ENCODE measurements around the gene HELQ. TPM values are rescaled to one million over a fixed set of nuclear protein-coding genes. Genes with fewer than 3 reads are reported as not detected.

Gene HELQ
- total and polyA plus RNA-seq, 2 of the 4 experiments (the other 2 are of a cell fraction), result 8.8 to 9.1 TPM

DNA sequence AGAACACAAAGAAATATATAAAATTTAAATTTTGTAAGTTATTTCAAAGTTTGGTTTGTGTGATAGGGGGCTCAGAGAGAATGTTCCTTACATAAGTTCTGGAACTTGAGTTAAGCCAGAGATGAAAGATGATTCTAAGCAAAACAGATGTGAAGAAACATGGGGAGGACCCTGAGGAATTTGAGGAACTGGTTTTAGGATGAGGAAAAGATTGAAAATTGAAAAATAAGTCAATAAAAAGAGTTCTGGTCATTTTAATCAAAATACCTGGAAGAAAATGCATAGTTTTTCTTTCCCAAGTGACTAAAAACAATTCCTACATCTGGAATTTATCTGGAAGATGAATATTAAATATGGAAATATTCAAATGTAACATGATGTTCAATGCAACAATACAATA, 37.4 kb downstream of the HELQ start:
- H3K23ac ChIP-seq (ENCODE audit: low read depth, low read length), result no peak overlapping the region
- TF ChIP-seq RCOR1 (IDR thresholded peaks at IDR 0.05; ENCODE audit: insufficient replicate concordance, low read length) (no peak), NFE2L2 (IDR thresholded peaks at IDR 0.05; ENCODE audit: low read depth, low read length) (no peak), FOS (IDR thresholded peaks at IDR 0.05; ENCODE audit: low read depth, low read length) (no peak), CEBPB (IDR thresholded peaks at IDR 0.05; ENCODE audit: low read depth, low read length) (no peak), CHD1 (IDR thresholded peaks at IDR 0.05; ENCODE audit: low read depth, low read length) (no peak), MXI1 (IDR thresholded peaks at IDR 0.05; ENCODE audit: borderline replicate concordance, low read depth, low read length) (no peak)
- TF ChIP-seq, protein P1, sequence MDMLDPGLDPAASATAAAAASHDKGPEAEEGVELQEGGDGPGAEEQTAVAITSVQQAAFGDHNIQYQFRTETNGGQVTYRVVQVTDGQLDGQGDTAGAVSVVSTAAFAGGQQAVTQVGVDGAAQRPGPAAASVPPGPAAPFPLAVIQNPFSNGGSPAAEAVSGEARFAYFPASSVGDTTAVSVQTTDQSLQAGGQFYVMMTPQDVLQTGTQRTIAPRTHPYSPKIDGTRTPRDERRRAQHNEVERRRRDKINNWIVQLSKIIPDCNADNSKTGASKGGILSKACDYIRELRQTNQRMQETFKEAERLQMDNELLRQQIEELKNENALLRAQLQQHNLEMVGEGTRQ (IDR thresholded peaks at IDR 0.05; ENCODE audit: low read depth, low read length), result no peak
- H4K8ac ChIP-seq (ENCODE audit: low read depth in 2 of 2, low read length in 2 of 2), result no peak overlapping the region
- H3K79me1 ChIP-seq (ENCODE audit: low read depth in 1 of 2, low read length in 2 of 2), result no peaks in the 10 kb centered on the region
- no peak overlapping the region for H2BK5ac ChIP-seq (ENCODE audit: low read depth, low read length, poor library complexity, severe bottlenecking)
- no peak overlapping the region for H3K4ac ChIP-seq (ENCODE audit: low read depth, low read length)
- H3K14ac ChIP-seq (replicated peaks; ENCODE audit: low read depth, low read length), result no peak overlapping the region
- no peak overlapping the region for H2AK5ac ChIP-seq (ENCODE audit: low read depth, low read length)
- H2BK20ac ChIP-seq (ENCODE audit: low read depth, low read length), result no peak overlapping the region
- peaks cover 10% of the 10 kb centered on the region for H3K36me3 ChIP-seq (ENCODE audit: control insufficient read depth, insufficient read depth, low read length)
- no peaks in the 10 kb centered on the region; the same call in 1 of the 2 replicates for H3K9me1 ChIP-seq (ENCODE audit: insufficient read depth, low read length)
- no peaks in the 10 kb centered on the region for H3K9me3 ChIP-seq (ENCODE audit: control insufficient read depth, insufficient read depth, low read length)
- H3K18ac ChIP-seq (ENCODE audit: low read depth, low read length), result no peak overlapping the region
- no peaks in the 10 kb centered on the region for H3K27me3 ChIP-seq (ENCODE audit: control insufficient read depth, insufficient read depth, low read length)
- no peak overlapping the region for H3K56ac ChIP-seq (ENCODE audit: extremely low read depth, insufficient read depth, low read length)
- ATAC-seq (ENCODE audit: low read depth) (no peak), DNase-seq (no peak)
- in situ Hi-C loops (cut with MboI; ENCODE audit: low sequenced_read_pairs), result no loop called here
- intact Hi-C loops (cut with micrococcal nuclease), result no loop called here
- no TSS peak for BruUV-seq (replicated peaks)
- H2AK9ac ChIP-seq (replicated peaks; ENCODE audit: low read depth, low read length, poor library complexity), result no peak overlapping the region
- no peak overlapping the region for H4K91ac ChIP-seq (ENCODE audit: insufficient read depth, low read depth, low read length)
- no peak overlapping the region for H2AFZ ChIP-seq (replicated peaks; ENCODE audit: low read length, poor library complexity)
- no peak overlapping the region for H3K4me2 ChIP-seq (ENCODE audit: low read depth, low read length)
- dilution Hi-C loops (cut with HindIII; ENCODE audit: low sequenced_read_pairs, unreplicated experiment), result no loop called here
- H2BK120ac ChIP-seq (ENCODE audit: low read depth, low read length), result no peak overlapping the region
- no peak overlapping the region for H4K5ac ChIP-seq (ENCODE audit: low read depth, low read length)
- no peak overlapping the region for H2BK15ac ChIP-seq (ENCODE audit: low read depth, low read length)
- no peaks in the 10 kb centered on the region for H3K4me1 ChIP-seq (ENCODE audit: control insufficient read depth, insufficient read depth, low read length)
- H3K27ac ChIP-seq (ENCODE audit: insufficient read depth, low read length), result no peak overlapping the region
- ChIA-PET POLR2A (ENCODE audit: unreplicated experiment) (no interaction called here), CTCF (interaction anchor here (1.1 kb wide), 1 partner anchor 351 kb away, joined by 3 read pairs; no protein-coding TSS in a partner anchor)
- no peak overlapping the region for H3K4me3 ChIP-seq (ENCODE audit: insufficient read depth, low read depth, low read length)
- H4K20me1 ChIP-seq (ENCODE audit: insufficient read depth, low read length), result no peaks in the 10 kb centered on the region
- no peak overlapping the region for H3K9ac ChIP-seq (ENCODE audit: low read depth, low read length)

Measured in IMR-90 (cell line).